Measurements from ENCODE around the gene FAF2. TPM values are rescaled to one million over a fixed set of nuclear protein-coding genes. Genes with fewer than 3 reads are reported as not detected.

FAF2 gene
- total RNA-seq, 1 experiment from 2014 or later: 44.4 TPM

DNA sequence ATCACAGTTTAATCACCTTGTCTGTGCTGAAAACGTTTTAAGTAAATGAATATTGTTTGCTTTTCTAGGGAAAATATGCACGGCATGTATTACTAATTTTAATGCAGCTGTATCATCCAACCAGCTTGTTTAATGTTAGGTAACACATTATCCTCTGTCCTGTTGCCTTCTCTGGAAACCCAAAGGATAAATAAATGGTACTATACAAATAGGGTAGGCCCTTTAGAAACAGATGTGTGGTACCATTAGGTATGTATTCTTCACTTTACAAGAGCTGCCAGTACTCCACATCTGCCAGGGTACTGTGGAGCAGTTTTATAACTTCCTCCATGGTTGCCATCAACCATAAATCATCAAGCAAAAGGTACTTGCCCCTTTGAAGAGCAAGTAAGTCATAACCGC lies 42.9 kb downstream of the FAF2 start:
- no peaks in the 10 kb centered on the region for H3K27me3 ChIP-seq (ENCODE audit: insufficient read depth, low read length)
- no CpG with 5 or more reads among the region's 3 CpGs for WGBS (ENCODE audit: extremely low coverage, insufficient read length, low lambda C conversion rate)
- TF ChIP-seq, protein P1, sequence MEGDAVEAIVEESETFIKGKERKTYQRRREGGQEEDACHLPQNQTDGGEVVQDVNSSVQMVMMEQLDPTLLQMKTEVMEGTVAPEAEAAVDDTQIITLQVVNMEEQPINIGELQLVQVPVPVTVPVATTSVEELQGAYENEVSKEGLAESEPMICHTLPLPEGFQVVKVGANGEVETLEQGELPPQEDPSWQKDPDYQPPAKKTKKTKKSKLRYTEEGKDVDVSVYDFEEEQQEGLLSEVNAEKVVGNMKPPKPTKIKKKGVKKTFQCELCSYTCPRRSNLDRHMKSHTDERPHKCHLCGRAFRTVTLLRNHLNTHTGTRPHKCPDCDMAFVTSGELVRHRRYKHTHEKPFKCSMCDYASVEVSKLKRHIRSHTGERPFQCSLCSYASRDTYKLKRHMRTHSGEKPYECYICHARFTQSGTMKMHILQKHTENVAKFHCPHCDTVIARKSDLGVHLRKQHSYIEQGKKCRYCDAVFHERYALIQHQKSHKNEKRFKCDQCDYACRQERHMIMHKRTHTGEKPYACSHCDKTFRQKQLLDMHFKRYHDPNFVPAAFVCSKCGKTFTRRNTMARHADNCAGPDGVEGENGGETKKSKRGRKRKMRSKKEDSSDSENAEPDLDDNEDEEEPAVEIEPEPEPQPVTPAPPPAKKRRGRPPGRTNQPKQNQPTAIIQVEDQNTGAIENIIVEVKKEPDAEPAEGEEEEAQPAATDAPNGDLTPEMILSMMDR (conservative IDR thresholded peaks at IDR 0.05): no peak
- DNase-seq: no peak
- no peak overlapping the region for H2BK15ac ChIP-seq (ENCODE audit: low read depth, low read length)
- no peak overlapping the region for H2BK12ac ChIP-seq (ENCODE audit: insufficient read length, low read depth, low read length)
- no peak overlapping the region for H4K91ac ChIP-seq (ENCODE audit: insufficient read length, low read depth, low read length)
- H2AFZ ChIP-seq (ENCODE audit: low read length): no peak overlapping the region
- H2AK5ac ChIP-seq (ENCODE audit: insufficient read length, low read length): no peak overlapping the region
- H3K23me2 ChIP-seq (ENCODE audit: insufficient read length, low read depth, low read length, poor library complexity, severe bottlenecking): no peaks in the 10 kb centered on the region
- H3K79me1 ChIP-seq (ENCODE audit: insufficient read depth, low read depth, low read length, poor library complexity, severe bottlenecking): peaks cover 3% of the 10 kb centered on the region
- no peak overlapping the region for H3K18ac ChIP-seq (ENCODE audit: insufficient read length, low read depth, low read length)
- no peak overlapping the region for H3K14ac ChIP-seq (ENCODE audit: insufficient read depth, low read length)
- peaks cover 3% of the 10 kb centered on the region; the same call in 1 of the 2 replicates for H3K79me2 ChIP-seq (ENCODE audit: insufficient read depth, low read length)
- H3K9me3 Mint-ChIP-seq: no peaks in the 10 kb centered on the region; a peak in 1 of 5 replicates
- H4K8ac ChIP-seq (replicated peaks; ENCODE audit: insufficient read length, low read depth, low read length): no peak overlapping the region
- H3K27me3 Mint-ChIP-seq (ENCODE audit: low read depth): no peaks in the 10 kb centered on the region
- no peak overlapping the region for H3K56ac ChIP-seq (ENCODE audit: insufficient read length, low read depth, low read length)
- H2BK5ac ChIP-seq (ENCODE audit: insufficient read length, low read length): no peak overlapping the region
- H4K20me1 ChIP-seq (ENCODE audit: control insufficient read depth, insufficient read depth, insufficient read length): no peaks in the 10 kb centered on the region
- no peak overlapping the region for H3K27ac Mint-ChIP-seq
- H3K9ac ChIP-seq (ENCODE audit: extremely low read depth, insufficient read length, low read length): no peak overlapping the region
- no peak overlapping the region for H3K4me3 Mint-ChIP-seq
- H4K5ac ChIP-seq (ENCODE audit: insufficient read length, low read depth, low read length): no peak overlapping the region
- no peak overlapping the region for H3K4me2 ChIP-seq (ENCODE audit: insufficient read depth, insufficient read length, low read length)
- H2BK120ac ChIP-seq (ENCODE audit: low read depth, low read length, poor library complexity, severe bottlenecking): no peak overlapping the region
- no peaks in the 10 kb centered on the region for H3K4me1 ChIP-seq (ENCODE audit: insufficient read depth, low read length)
- H3K4ac ChIP-seq (ENCODE audit: low read depth, low read length): no peak overlapping the region
- H3K27ac ChIP-seq (ENCODE audit: insufficient read length, low read depth, low read length): no peak overlapping the region
- no peak overlapping the region for H3T11ph ChIP-seq (ENCODE audit: low read length)
- peaks cover 0 to 3% of the 10 kb centered on the region in 2 experiments; a peak in 1 of 4 replicates for H3K4me1 Mint-ChIP-seq
- H3K23ac ChIP-seq (ENCODE audit: insufficient read length, low read depth, low read length): no peak overlapping the region
- H2BK20ac ChIP-seq (ENCODE audit: low read depth, low read length, poor library complexity, severe bottlenecking): no peak overlapping the region
- peaks cover 37 to 88% (median 80%) of the 10 kb centered on the region in 3 experiments; a peak in 6 of 7 replicates for H3K36me3 Mint-ChIP-seq (ENCODE audit: insufficient read depth in 1 of 3, low read depth in 3 of 3)
- no peaks in the 10 kb centered on the region for H3K9me3 ChIP-seq (ENCODE audit: control insufficient read depth, low read depth, low read length)

Data from H9 (cell line).